Astrocyte (in vitro differentiated cells and primary cell): ENCODE results near the gene SLFN14. TPM values are rescaled to one million over a fixed set of nuclear protein-coding genes. Genes with fewer than 3 reads are reported as not detected.

Experiments used
- DNase-seq: peaks from one replicate; pipeline ENCODE4 v3.0.0-alpha.2; 2010; ENCODE audit warnings: low read depth
- FAIRE-seq: peaks from 2 replicates; lab custom pipeline; 2011; peaks lifted over from hg19 to GRCh38; lab: Jason Lieb, UNC
- H2AFZ ChIP-seq: 2 replicates; pipeline ENCODE4 v1.6.0; 2012; ENCODE audit warnings: low read depth, low read length, inconsistent platforms
- H3K27ac ChIP-seq: 2 replicates; pipeline ENCODE4 v1.5.1; 2011; ENCODE audit warnings: low read depth, low read length, inconsistent platforms
- H3K27me3 ChIP-seq: 2 replicates; pipeline ENCODE4 v1.6.0; 2011; ENCODE audit warnings: low read length, inconsistent platforms; ENCODE audit not compliant: insufficient read depth
- H3K36me3 ChIP-seq: 2 replicates; pipeline ENCODE4 v1.5.1; 2011; ENCODE audit warnings: low read length, inconsistent platforms; ENCODE audit not compliant: insufficient read depth
- H3K4me1 ChIP-seq: 2 replicates; pipeline ENCODE4 v1.5.1; 2011; ENCODE audit warnings: low read length, inconsistent platforms; ENCODE audit not compliant: insufficient read depth
- H3K4me2 ChIP-seq: 2 replicates; pipeline ENCODE4 v1.6.0; 2012; ENCODE audit warnings: low read length, inconsistent platforms
- H3K4me3 ChIP-seq: 2 replicates; pipeline ENCODE4 v1.5.1; 2011; ENCODE audit warnings: low read depth, mild to moderate bottlenecking, low read length, inconsistent platforms; ENCODE audit not compliant: insufficient read depth
- H3K79me2 ChIP-seq: 2 replicates; pipeline ENCODE4 v1.6.0; 2012; ENCODE audit warnings: mild to moderate bottlenecking, low read length, inconsistent platforms; ENCODE audit not compliant: insufficient read depth
- H3K9ac ChIP-seq: 2 replicates; pipeline ENCODE4 v1.6.0; 2012; ENCODE audit warnings: mild to moderate bottlenecking, low read length, inconsistent platforms
- H3K9me3 ChIP-seq: 2 replicates; pipeline ENCODE4 v1.5.1; 2012; ENCODE audit warnings: low read depth, mild to moderate bottlenecking, low read length, inconsistent platforms; ENCODE audit not compliant: insufficient read depth
- H4K20me1 ChIP-seq: 2 replicates; pipeline ENCODE4 v1.6.0; 2012; ENCODE audit warnings: low read length, inconsistent platforms; ENCODE audit not compliant: insufficient read depth
- H3K27ac Mint-ChIP-seq: one replicate; pipeline ENCODE4 v1.8.0; 2021; ENCODE audit warnings: mild to moderate bottlenecking, mixed read lengths; ENCODE audit not compliant: unreplicated experiment
- H3K27me3 Mint-ChIP-seq: one replicate; pipeline ENCODE4 v1.8.0; 2021; ENCODE audit warnings: low read depth, mixed read lengths; ENCODE audit not compliant: unreplicated experiment
- H3K36me3 Mint-ChIP-seq: one replicate; pipeline ENCODE4 v1.8.0; 2021; ENCODE audit warnings: low read depth, mixed read lengths; ENCODE audit not compliant: unreplicated experiment
- H3K4me1 Mint-ChIP-seq: one replicate; pipeline ENCODE4 v1.8.0; 2021; ENCODE audit warnings: low read depth, mixed read lengths; ENCODE audit not compliant: unreplicated experiment
- H3K4me3 Mint-ChIP-seq: one replicate; pipeline ENCODE4 v1.8.0; 2021; ENCODE audit warnings: mild to moderate bottlenecking, moderate library complexity, mixed read lengths; ENCODE audit not compliant: unreplicated experiment
- H3K9me3 Mint-ChIP-seq: one replicate; pipeline ENCODE4 v1.8.0; 2021; ENCODE audit warnings: mild to moderate bottlenecking, mixed read lengths; ENCODE audit not compliant: unreplicated experiment
- EZH2 ChIP-seq: IDR thresholded peaks from 2 replicates; pipeline ENCODE4 v1.6.1; 2012; ENCODE audit warnings: mild to moderate bottlenecking, low read length, inconsistent platforms; ENCODE audit not compliant: insufficient read depth
- total RNA-seq: library from RNA; stranded (reverse); gene quantifications from 2 replicates; pipeline ENCODE4 v1.2.1, GENCODE V29; 2021
- TF ChIP-seq, protein P1 (sequence below): IDR thresholded peaks from 2 replicates; pipeline ENCODE4 v1.5.1; 2011; ENCODE audit warnings: low read depth, mild to moderate bottlenecking, inconsistent platforms, low read length, moderate library complexity; ENCODE audit not compliant: insufficient read depth

The SLFN14 gene
- total RNA-seq, 1 donor from 2014 or later: not detected

DNA sequence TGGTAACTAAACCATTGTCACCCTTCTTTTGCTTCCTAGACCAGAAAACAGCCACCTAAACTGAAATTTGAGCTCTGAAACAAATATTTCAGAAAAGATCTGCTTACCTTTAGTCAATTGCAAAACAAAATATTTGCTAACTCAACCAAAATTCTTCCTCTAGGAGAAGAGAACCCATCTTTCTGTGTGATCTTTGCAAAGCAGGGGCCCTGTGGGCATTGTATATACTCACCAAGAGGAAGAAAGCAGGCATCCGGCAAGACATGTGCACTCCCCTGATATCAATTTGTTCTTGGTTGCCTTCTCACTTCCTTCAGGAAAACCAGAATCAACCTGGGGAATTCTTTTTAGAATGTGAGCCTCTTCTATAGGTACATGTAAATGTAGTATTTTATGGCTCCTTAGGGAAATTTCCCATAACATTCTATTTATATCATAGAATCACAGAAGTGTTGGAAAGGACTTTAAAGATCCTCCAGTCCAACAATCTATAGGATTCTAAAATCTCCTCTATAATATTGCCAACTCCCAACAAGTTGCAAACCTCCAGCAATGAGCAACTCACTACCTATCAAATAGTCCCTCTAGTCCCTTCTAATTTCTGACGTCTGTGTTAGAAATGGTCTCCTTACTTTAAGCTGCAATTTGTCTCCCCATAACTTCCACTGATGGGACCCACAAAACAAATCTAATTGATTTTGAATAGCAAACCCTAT is 966 bp downstream of the SLFN14 start:
- FAIRE-seq (no peak), DNase-seq (no peak)
- no peaks in the 10 kb centered on the region for H3K36me3 Mint-ChIP-seq
- peaks cover 11% of the 10 kb centered on the region for H3K27me3 ChIP-seq
- H3K9me3 ChIP-seq: no peaks in the 10 kb centered on the region
- no peaks in the 10 kb centered on the region for H3K4me1 ChIP-seq
- peaks cover 27% of the 10 kb centered on the region for H3K27me3 Mint-ChIP-seq
- no peak overlapping the region for H3K4me3 ChIP-seq
- TF ChIP-seq EZH2: no peak
- TF ChIP-seq, protein P1, sequence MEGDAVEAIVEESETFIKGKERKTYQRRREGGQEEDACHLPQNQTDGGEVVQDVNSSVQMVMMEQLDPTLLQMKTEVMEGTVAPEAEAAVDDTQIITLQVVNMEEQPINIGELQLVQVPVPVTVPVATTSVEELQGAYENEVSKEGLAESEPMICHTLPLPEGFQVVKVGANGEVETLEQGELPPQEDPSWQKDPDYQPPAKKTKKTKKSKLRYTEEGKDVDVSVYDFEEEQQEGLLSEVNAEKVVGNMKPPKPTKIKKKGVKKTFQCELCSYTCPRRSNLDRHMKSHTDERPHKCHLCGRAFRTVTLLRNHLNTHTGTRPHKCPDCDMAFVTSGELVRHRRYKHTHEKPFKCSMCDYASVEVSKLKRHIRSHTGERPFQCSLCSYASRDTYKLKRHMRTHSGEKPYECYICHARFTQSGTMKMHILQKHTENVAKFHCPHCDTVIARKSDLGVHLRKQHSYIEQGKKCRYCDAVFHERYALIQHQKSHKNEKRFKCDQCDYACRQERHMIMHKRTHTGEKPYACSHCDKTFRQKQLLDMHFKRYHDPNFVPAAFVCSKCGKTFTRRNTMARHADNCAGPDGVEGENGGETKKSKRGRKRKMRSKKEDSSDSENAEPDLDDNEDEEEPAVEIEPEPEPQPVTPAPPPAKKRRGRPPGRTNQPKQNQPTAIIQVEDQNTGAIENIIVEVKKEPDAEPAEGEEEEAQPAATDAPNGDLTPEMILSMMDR: no peak
- no peak overlapping the region for H3K9ac ChIP-seq
- H2AFZ ChIP-seq: no peak overlapping the region
- H3K9me3 Mint-ChIP-seq: no peaks in the 10 kb centered on the region
- H3K4me1 Mint-ChIP-seq: peaks cover 3% of the 10 kb centered on the region
- H3K27ac Mint-ChIP-seq: no peak overlapping the region
- H3K27ac ChIP-seq: no peak overlapping the region
- no peaks in the 10 kb centered on the region for H3K79me2 ChIP-seq
- no peaks in the 10 kb centered on the region for H4K20me1 ChIP-seq
- H3K4me2 ChIP-seq: no peak overlapping the region
- no peak overlapping the region for H3K4me3 Mint-ChIP-seq
- no peaks in the 10 kb centered on the region for H3K36me3 ChIP-seq

DNA sequence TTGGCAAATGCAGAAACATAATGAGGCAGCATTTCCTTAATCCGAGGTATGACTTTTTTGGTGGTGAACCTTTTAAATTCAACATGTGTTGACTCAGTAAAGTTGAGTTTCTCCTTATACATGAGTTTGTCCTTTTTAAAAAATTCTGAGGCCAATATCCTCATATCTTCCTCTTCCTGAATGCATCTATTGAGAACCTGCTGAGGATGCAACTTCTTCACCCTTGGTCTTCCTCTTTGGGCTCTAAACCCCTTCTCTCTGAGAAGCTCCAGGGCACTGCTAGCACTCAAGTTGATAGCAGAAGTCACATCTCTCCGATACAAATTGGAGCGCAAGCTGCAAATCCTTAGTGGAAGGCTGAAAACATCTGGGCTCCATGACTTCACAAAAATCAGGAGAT is 3.3 kb downstream of the SLFN14 start:
- H3K36me3 ChIP-seq: no peaks in the 10 kb centered on the region
- no peak overlapping the region for H3K27ac ChIP-seq
- no peaks in the 10 kb centered on the region for H4K20me1 ChIP-seq

More for the DNA sequence above, 3.3 kb downstream of the SLFN14 start:
- no peak for DNase-seq
- H3K9me3 ChIP-seq: no peaks in the 10 kb centered on the region
- no peak overlapping the region for H2AFZ ChIP-seq
- no peak overlapping the region for H3K27ac Mint-ChIP-seq
- peaks cover 3% of the 10 kb centered on the region for H3K4me1 Mint-ChIP-seq
- H3K4me2 ChIP-seq: no peak overlapping the region
- FAIRE-seq: no peak
- H3K27me3 ChIP-seq: peaks cover 17% of the 10 kb centered on the region
- H3K4me1 ChIP-seq: no peaks in the 10 kb centered on the region
- H3K9me3 Mint-ChIP-seq: no peaks in the 10 kb centered on the region
- H3K27me3 Mint-ChIP-seq: peaks cover 19% of the 10 kb centered on the region
- no peaks in the 10 kb centered on the region for H3K36me3 Mint-ChIP-seq
- no peak overlapping the region for H3K9ac ChIP-seq
- TF ChIP-seq, protein P1: no peak
- TF ChIP-seq EZH2: no peak
- H3K79me2 ChIP-seq: no peaks in the 10 kb centered on the region
- H3K4me3 ChIP-seq: no peak overlapping the region
- H3K4me3 Mint-ChIP-seq: no peak overlapping the region
